ENCODE measurements around the gene WDR44.

DNA sequence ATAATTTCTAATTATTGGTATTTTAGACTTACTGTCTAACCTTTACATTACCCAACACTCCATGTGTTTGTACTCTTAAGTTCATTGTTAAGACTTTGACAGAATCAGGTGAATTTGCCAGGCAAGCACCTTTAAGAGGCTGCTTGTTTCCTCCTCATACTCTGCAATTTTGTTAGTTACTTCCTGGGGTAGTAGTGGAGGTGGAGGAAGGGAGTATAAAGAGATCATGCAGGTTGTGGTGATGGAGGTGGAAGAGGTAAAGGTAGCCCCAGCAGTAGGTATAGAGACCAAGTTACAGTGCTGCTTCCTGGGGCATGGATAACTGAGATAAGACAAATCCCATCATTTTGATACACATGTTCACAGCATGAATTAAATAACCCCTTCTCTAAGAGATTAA is 6.7 kb downstream of the WDR44 start:
- TF ChIP-seq CTCF (IDR thresholded peaks at IDR 0.05), result no peak
- no peak for TF ChIP-seq POLR2A (IDR thresholded peaks at IDR 0.05)

Data from adrenal gland (tissue), 5 donors.